ENCODE results near the gene DHRS7.

DHRS7 gene

GRCh38 chr14:60097974-60098373 is 67.2 kb downstream of the DHRS7 start:
- peaks cover 99% of the 10 kb centered on the region for H3K79me2 ChIP-seq (ENCODE audit: insufficient read depth, low read length)
- H2AFZ ChIP-seq (ENCODE audit: low read depth, low read length): no peak overlapping the region
- no peaks in the 10 kb centered on the region for H3K27me3 ChIP-seq (ENCODE audit: insufficient read depth, low read length, poor library complexity)
- no peak overlapping the region for H3K9ac ChIP-seq (ENCODE audit: low read depth, low read length)
- peaks cover 27% of the 10 kb centered on the region for H3K36me3 ChIP-seq (ENCODE audit: insufficient read depth, low read length)
- H3K4me1 ChIP-seq (ENCODE audit: insufficient read depth, low read length): peaks cover 42% of the 10 kb centered on the region
- no peaks in the 10 kb centered on the region for H3K9me3 ChIP-seq (ENCODE audit: insufficient read depth, low read length, severe bottlenecking)
- no peak overlapping the region for H3K27ac ChIP-seq (ENCODE audit: low read length)
- no peak overlapping the region for H3K4me3 ChIP-seq (ENCODE audit: low read depth in 1 of 2, low read length in 2 of 2)
- DNase-seq (no peak), ATAC-seq (ENCODE audit: insufficient read depth, low read depth) (no peak)
- TF ChIP-seq EZH2 (IDR thresholded peaks at IDR 0.05; ENCODE audit: borderline replicate concordance, low read depth, low read length, severe bottlenecking): no peak
- TF ChIP-seq, protein P1, sequence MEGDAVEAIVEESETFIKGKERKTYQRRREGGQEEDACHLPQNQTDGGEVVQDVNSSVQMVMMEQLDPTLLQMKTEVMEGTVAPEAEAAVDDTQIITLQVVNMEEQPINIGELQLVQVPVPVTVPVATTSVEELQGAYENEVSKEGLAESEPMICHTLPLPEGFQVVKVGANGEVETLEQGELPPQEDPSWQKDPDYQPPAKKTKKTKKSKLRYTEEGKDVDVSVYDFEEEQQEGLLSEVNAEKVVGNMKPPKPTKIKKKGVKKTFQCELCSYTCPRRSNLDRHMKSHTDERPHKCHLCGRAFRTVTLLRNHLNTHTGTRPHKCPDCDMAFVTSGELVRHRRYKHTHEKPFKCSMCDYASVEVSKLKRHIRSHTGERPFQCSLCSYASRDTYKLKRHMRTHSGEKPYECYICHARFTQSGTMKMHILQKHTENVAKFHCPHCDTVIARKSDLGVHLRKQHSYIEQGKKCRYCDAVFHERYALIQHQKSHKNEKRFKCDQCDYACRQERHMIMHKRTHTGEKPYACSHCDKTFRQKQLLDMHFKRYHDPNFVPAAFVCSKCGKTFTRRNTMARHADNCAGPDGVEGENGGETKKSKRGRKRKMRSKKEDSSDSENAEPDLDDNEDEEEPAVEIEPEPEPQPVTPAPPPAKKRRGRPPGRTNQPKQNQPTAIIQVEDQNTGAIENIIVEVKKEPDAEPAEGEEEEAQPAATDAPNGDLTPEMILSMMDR (IDR thresholded peaks at IDR 0.05; ENCODE audit: borderline replicate concordance, extremely low read depth, low read length, poor library complexity, severe bottlenecking): no peak
- peaks cover 20% of the 10 kb centered on the region; the same call in 1 of the 2 replicates for H4K20me1 ChIP-seq (ENCODE audit: insufficient read depth, low read length)
- no peak overlapping the region for H3K4me2 ChIP-seq (ENCODE audit: insufficient read depth, low read length)

- peaks cover 16% of the 10 kb centered on the region; the same call in 1 of the 2 replicates for H4K20me1 ChIP-seq (ENCODE audit: insufficient read depth, low read length)
- H3K79me2 ChIP-seq (ENCODE audit: insufficient read depth, low read length): peaks cover 88% of the 10 kb centered on the region
- H3K9me3 ChIP-seq (ENCODE audit: insufficient read depth, low read length, severe bottlenecking): no peaks in the 10 kb centered on the region
- TF ChIP-seq, protein P1 (IDR thresholded peaks at IDR 0.05; ENCODE audit: borderline replicate concordance, extremely low read depth, low read length, poor library complexity, severe bottlenecking): no peak
- no peak for TF ChIP-seq EZH2 (IDR thresholded peaks at IDR 0.05; ENCODE audit: borderline replicate concordance, low read depth, low read length, severe bottlenecking)
- ATAC-seq (ENCODE audit: insufficient read depth, low read depth): no peak
- peaks cover 45% of the 10 kb centered on the region for H3K4me1 ChIP-seq (ENCODE audit: insufficient read depth, low read length)
- H2AFZ ChIP-seq (ENCODE audit: low read depth, low read length): no peak overlapping the region
- no peak overlapping the region for H3K27ac ChIP-seq (ENCODE audit: low read length)
- no peak overlapping the region for H3K9ac ChIP-seq (ENCODE audit: low read depth, low read length)
- H3K4me2 ChIP-seq (ENCODE audit: insufficient read depth, low read length): peak overlapping the region; percentile 24; the same call in 1 of the 2 replicates
- no peak overlapping the region for H3K4me3 ChIP-seq (ENCODE audit: low read depth in 1 of 2, low read length in 2 of 2)
- H3K36me3 ChIP-seq (ENCODE audit: insufficient read depth, low read length): peaks cover 24% of the 10 kb centered on the region
- H3K27me3 ChIP-seq (ENCODE audit: insufficient read depth, low read length, poor library complexity): no peaks in the 10 kb centered on the region
- no peak for DNase-seq
Measured at GRCh38 chr14:60095781-60096450, 69.3 kb downstream of the DHRS7 start.

DNA sequence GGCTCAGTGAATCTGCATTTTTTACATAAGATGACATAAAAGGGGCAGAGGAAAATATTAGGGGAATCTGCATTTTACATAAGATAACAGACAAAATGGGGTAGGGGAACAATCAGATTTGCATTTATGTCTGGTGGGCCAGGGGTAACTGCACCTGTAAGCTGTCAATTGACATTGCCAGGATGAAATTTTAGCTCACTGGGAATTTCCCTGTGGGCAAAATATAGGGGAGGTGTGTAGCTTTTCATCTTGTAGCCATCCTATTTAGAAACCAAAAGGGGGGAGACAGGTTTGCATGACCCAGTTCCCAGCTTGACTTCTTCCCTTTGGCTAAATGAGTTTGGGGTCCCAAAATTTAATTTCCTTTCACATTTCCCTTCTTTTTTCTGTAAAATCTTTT is 70.0 kb downstream of the DHRS7 start:
- H3K9me3 ChIP-seq (ENCODE audit: insufficient read depth, low read length, severe bottlenecking): no peaks in the 10 kb centered on the region
- DNase-seq (no peak), ATAC-seq (ENCODE audit: insufficient read depth, low read depth) (no peak)
- peak overlapping the region; percentile 65; the same call in 1 of the 2 replicates for H3K4me2 ChIP-seq (ENCODE audit: insufficient read depth, low read length)
- H3K27me3 ChIP-seq (ENCODE audit: insufficient read depth, low read length, poor library complexity): no peaks in the 10 kb centered on the region
- no peak for TF ChIP-seq EZH2 (IDR thresholded peaks at IDR 0.05; ENCODE audit: borderline replicate concordance, low read depth, low read length, severe bottlenecking)
- TF ChIP-seq, protein P1 (IDR thresholded peaks at IDR 0.05; ENCODE audit: borderline replicate concordance, extremely low read depth, low read length, poor library complexity, severe bottlenecking): no peak
- no peak overlapping the region for H3K9ac ChIP-seq (ENCODE audit: low read depth, low read length)
- H3K36me3 ChIP-seq (ENCODE audit: insufficient read depth, low read length): peaks cover 24% of the 10 kb centered on the region
- H3K79me2 ChIP-seq (ENCODE audit: insufficient read depth, low read length): peaks cover 82% of the 10 kb centered on the region
- peaks cover 45% of the 10 kb centered on the region for H3K4me1 ChIP-seq (ENCODE audit: insufficient read depth, low read length)
- H3K4me3 ChIP-seq (ENCODE audit: low read depth in 1 of 2, low read length in 2 of 2): no peak overlapping the region
- H4K20me1 ChIP-seq (ENCODE audit: insufficient read depth, low read length): peaks cover 16% of the 10 kb centered on the region; the same call in 1 of the 2 replicates
- H2AFZ ChIP-seq (ENCODE audit: low read depth, low read length): no peak overlapping the region
- H3K27ac ChIP-seq (ENCODE audit: low read length): no peak overlapping the region
